ENCODE results near the gene KANSL1L.

Gene KANSL1L

GRCh38 chr2:210027608-210028007, 143.6 kb downstream of the KANSL1L start:
- Histone ChIP-seq H3K4me2 (ENCODE audit: low read length) (no peak overlapping the region), H3K27ac (ENCODE audit: low read length) (no peak overlapping the region), H4K20me1 (ENCODE audit: insufficient read depth, low read length) (no peaks in the 10 kb centered on the region), H3K4me1 (ENCODE audit: low read length) (no peaks in the 10 kb centered on the region), H3K27me3 (ENCODE audit: low read depth, low read length) (no peaks in the 10 kb centered on the region), H3K9ac (ENCODE audit: low read length) (no peak overlapping the region), H3K36me3 (replicated peaks; ENCODE audit: low read depth, low read length) (peaks cover 36% of the 10 kb centered on the region), H2AFZ (ENCODE audit: low read depth, low read length) (no peak overlapping the region), H3K79me2 (ENCODE audit: low read length) (no peaks in the 10 kb centered on the region), H3K9me3 (ENCODE audit: insufficient read depth, low read length) (no peaks in the 10 kb centered on the region), H3K4me3 (ENCODE audit: low read length) (no peak overlapping the region)
- TF ChIP-seq EZH2phosphoT487 (IDR thresholded peaks at IDR 0.05; ENCODE audit: low read depth), result no peak
- TF ChIP-seq CTCF (IDR thresholded peaks at IDR 0.05; ENCODE audit: low read depth, low read length), result no peak

GRCh38 chr2:210022824-210023223, 148.4 kb downstream of the KANSL1L start:
- Histone ChIP-seq H3K9me3 (ENCODE audit: insufficient read depth, low read length) (no peaks in the 10 kb centered on the region), H3K27me3 (ENCODE audit: low read depth, low read length) (no peaks in the 10 kb centered on the region), H4K20me1 (ENCODE audit: insufficient read depth, low read length) (no peaks in the 10 kb centered on the region), H3K4me3 (ENCODE audit: low read length) (no peak overlapping the region), H3K79me2 (ENCODE audit: low read length) (0 out of 2 replicates have a peak, but pooled peaks cover 4% of the 10 kb centered on the region), H3K9ac (ENCODE audit: low read length) (no peak overlapping the region), H3K27ac (ENCODE audit: low read length) (no peak overlapping the region), H2AFZ (ENCODE audit: low read depth, low read length) (no peak overlapping the region), H3K4me2 (ENCODE audit: low read length) (no peak overlapping the region), H3K36me3 (replicated peaks; ENCODE audit: low read depth, low read length) (peaks cover 60% of the 10 kb centered on the region), H3K4me1 (ENCODE audit: low read length) (no peaks in the 10 kb centered on the region)
- TF ChIP-seq CTCF (IDR thresholded peaks at IDR 0.05; ENCODE audit: low read depth, low read length) (no peak), EZH2phosphoT487 (IDR thresholded peaks at IDR 0.05; ENCODE audit: low read depth) (no peak)

DNA sequence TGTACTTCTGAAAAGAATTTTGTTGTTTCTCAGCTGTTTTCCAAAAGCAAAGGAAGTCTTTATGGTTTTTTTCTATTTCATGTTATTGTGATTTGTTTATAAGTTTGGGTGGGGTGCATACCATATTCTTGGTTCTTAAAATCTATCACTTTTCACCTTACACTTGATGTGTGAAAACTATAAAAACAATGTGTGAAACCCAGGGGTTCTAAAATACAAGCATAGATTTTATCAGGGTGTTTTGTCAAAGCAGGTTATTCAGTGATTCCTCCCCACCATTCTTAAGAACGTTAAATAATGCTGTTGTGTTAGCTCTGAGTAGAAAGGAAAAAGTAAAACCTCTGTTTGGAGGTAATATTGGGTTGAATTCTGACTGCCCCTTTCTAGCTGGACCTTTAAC, 151.1 kb downstream of the KANSL1L start:
- H2AFZ ChIP-seq (ENCODE audit: low read depth, low read length), result no peak overlapping the region
- no peak overlapping the region for H3K9ac ChIP-seq (ENCODE audit: low read length)
- no peaks in the 10 kb centered on the region for H3K27me3 ChIP-seq (ENCODE audit: low read depth, low read length)
- no peak overlapping the region for H3K4me2 ChIP-seq (ENCODE audit: low read length)
- H3K9me3 ChIP-seq (ENCODE audit: insufficient read depth, low read length), result no peaks in the 10 kb centered on the region
- H3K79me2 ChIP-seq (ENCODE audit: low read length), result peaks cover 11% of the 10 kb centered on the region
- H3K4me3 ChIP-seq (ENCODE audit: low read length), result no peak overlapping the region
- TF ChIP-seq CTCF (IDR thresholded peaks at IDR 0.05; ENCODE audit: low read depth, low read length) (no peak), EZH2phosphoT487 (IDR thresholded peaks at IDR 0.05; ENCODE audit: low read depth) (no peak)
- 0 out of 2 replicates have a peak, but pooled peaks cover 2% of the 10 kb centered on the region for H4K20me1 ChIP-seq (ENCODE audit: insufficient read depth, low read length)
- peaks cover 68% of the 10 kb centered on the region for H3K36me3 ChIP-seq (replicated peaks; ENCODE audit: low read depth, low read length)
- no peaks in the 10 kb centered on the region for H3K4me1 ChIP-seq (ENCODE audit: low read length)
- no peak overlapping the region for H3K27ac ChIP-seq (ENCODE audit: low read length)

DNA sequence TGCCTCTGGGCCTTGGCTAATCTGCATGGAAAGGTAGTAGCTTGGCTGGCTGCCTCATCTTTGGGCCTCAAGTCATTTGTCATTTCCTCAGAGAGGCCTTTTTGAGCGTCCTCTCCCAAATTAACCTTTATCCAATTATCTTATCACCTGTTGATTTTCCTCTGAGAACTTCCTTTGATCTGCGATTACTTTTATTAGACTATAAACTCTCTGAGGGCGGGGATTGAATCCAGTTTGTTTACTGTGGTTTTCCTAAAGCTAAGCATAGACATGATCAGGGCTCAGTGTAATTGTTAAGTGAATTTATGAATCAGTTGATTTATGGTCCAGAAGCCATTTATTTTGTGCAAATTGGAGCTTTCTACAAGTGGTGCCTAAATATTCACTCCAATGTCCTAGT, 161.3 kb downstream of the KANSL1L start:
- no peak for TF ChIP-seq CTCF (IDR thresholded peaks at IDR 0.05; ENCODE audit: low read depth, low read length)
- TF ChIP-seq EZH2phosphoT487 (IDR thresholded peaks at IDR 0.05; ENCODE audit: low read depth), result no peak
- Histone ChIP-seq H3K9ac (ENCODE audit: low read length) (no peak overlapping the region), H3K4me3 (ENCODE audit: low read length) (no peak overlapping the region), H3K36me3 (replicated peaks; ENCODE audit: low read depth, low read length) (peaks cover 53% of the 10 kb centered on the region), H4K20me1 (ENCODE audit: insufficient read depth, low read length) (peaks cover 44% of the 10 kb centered on the region), H3K79me2 (ENCODE audit: low read length) (peaks cover 95% of the 10 kb centered on the region), H2AFZ (ENCODE audit: low read depth, low read length) (no peak overlapping the region), H3K9me3 (ENCODE audit: insufficient read depth, low read length) (no peaks in the 10 kb centered on the region), H3K4me2 (ENCODE audit: low read length) (no peak overlapping the region), H3K4me1 (ENCODE audit: low read length) (peaks cover 26% of the 10 kb centered on the region), H3K27ac (ENCODE audit: low read length) (no peak overlapping the region), H3K27me3 (ENCODE audit: low read depth, low read length) (no peaks in the 10 kb centered on the region)
